HG03280 (cell line): ENCODE results near the gene ITGA5.

Source experiments
- ATAC-seq: cut with Tn5 transposase; IDR thresholded peaks from one replicate; pipeline ENCODE4 v1.9.1; 2021; ENCODE audit warnings: mild to moderate bottlenecking, moderate library complexity; ENCODE audit not compliant: unreplicated experiment

ITGA5 gene

GRCh38 chr12:54373649-54374561 is 45.2 kb downstream of the ITGA5 start:
- no peak for ATAC-seq

- ATAC-seq = no peak
Measured at GRCh38 chr12:54372113-54372806, 46.8 kb downstream of the ITGA5 start.

DNA sequence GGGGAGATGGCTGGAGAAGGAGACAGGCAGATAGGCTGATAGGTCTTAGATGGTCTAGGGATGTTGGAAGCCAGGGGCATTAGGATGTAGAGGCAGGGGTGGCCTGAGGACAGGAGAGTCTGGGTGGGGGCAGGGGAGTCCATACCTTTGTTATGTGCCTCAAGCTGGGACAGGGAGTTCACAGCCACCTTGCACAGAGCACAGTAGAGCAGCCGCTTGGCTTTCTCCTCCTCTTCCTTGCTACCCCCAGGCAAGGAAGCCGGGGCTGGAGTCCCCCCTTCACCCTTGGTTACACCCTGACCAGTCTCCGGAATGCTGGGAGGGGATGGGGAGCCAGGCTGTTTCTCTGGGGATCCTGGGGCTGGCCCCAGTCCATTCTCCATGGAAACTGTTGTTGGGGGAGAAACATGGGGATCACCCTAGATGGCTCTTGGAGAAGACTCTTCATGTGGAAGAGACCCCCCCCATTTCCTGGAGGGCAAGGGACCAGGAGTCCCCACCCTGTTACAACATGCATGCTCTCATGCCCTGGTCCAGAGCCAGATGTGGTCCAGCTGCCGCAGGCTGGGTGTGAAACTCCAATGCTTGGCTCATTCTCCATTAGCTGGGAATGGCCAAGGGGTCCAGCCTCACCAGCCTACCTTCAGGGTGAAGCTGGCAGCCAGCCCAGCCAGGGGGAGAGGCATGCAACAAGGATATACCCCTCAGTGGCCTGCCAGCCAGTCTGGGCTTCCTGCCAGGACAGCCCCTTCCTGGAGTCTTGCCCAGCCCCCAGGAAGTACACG is 47.5 kb downstream of the ITGA5 start:
- no peak for ATAC-seq

- no peak for ATAC-seq
Measured at GRCh38 chr12:54370171-54370730, 48.8 kb downstream of the ITGA5 start.

DNA sequence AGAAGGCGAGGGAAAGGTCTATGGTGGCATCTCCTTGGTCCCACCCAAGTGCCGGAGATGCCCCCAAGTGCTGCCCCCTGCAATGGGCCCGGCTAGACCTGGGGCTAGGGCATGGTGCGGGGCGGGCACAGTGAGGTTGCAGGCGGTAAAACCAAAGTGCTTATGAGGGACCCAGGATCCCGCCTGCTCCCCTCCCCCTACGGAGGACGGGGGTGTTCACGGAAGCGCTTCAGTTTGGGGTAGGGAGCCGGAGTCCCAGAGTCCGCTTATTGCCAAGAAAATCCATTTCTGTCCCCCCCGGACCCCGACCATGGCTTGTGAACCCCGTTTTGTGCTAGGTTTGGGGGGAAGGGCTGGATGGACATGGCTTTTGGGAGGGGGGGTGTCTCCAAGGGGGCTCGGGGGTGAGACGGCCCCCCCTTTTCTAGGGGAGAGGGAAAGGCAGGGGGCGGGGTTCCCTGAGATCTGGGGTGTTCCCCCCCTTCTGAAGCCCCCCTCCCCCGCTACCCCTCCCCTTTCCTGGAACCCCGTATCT is 49.4 kb downstream of the ITGA5 start:
- ATAC-seq = no peak

DNA sequence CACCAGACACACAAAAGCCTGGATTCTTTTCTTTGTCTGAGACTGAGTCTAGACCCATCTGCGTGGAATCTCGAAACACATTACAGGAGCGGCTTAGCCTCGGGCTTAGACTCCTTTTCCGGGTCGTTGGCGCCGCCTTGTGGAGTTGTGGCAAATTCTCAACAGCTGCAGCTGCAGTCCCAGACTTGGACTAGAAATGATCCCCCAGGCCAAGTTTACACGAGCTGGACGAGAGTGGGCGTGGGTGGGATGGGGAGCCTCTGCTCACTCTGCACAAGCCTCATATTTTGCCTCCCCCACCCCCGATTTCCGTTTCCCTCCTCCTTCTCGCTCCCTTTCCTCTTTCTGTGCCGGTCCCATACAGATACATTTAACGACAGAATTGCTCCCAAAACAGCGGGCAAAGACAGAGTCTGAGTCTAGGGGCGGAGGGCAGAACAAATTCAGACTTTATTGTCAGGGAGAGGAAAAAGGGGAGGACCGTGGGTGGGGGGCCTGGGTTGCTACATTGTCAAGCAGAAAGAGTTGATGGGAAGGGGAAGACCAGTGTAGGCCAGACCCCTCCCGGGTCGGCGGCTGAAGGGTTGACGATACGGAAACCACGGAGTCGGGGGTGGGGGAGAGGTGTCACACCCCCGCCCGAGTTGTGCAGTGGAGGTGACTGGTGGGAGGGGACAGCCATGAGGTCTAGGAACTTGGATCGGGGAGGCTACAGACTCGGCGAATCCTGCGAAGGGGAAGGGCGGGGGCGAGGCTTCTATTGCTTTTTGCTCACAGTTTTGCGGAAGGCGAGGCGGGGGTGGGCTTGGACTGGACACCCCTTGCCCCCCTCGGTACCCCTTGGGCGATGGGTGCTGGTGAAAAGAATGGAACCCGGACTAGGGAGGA is 50.1 kb downstream of the ITGA5 start:
- peak; percentile 63 for ATAC-seq

DNA sequence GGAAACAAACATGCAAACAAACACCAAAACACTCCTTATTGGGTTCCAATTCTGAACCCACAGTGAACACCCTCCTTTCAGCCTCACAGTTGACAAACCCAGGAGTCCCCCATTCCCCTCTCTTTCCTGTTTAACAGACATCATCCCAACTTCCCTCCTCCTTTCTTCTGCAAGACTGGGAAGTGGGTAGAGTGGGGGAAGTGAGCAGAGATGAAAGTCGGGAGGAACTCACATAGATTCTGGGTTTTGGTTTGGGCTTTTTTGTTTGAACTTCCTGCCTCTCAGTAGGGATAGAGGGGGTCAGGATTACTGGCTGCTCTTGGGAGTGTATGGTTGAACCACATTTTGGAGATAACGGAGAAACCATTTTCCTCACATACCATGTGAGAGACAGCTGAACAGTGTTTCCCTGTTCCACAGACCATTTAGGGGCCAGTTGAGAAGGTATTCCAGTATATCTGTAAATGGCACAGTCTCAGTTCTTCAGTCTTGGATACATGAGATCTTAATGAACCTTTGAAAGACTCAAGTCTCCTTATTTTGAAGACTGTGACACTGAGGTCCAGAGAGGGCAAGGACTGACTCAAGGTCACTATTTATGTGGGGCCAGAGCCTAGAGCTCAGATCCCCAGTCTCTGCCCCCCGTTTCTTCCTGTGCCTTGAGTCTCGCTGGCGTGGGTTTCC is 50.9 kb downstream of the ITGA5 start:
- peak; percentile 6 for ATAC-seq

- ATAC-seq = no peak
Measured at GRCh38 chr12:54364413-54364812, 54.7 kb downstream of the ITGA5 start, which contains the start of gene GPR84. Gene GPR84 (minus strand): TSS chr12:54364486. CDS start chr12:54363851, 635 bp downstream.

GRCh38 chr12:54363618-54364017 is 55.4 kb downstream of the ITGA5 start:
- ATAC-seq = no peak

GRCh38 chr12:54363047-54363446 is 56.0 kb downstream of the ITGA5 start:
- ATAC-seq = no peak

- no peak for ATAC-seq
Measured at GRCh38 chr12:54360717-54361456, 58.2 kb downstream of the ITGA5 start.

GRCh38 chr12:54359762-54360351 is 59.2 kb downstream of the ITGA5 start:
- ATAC-seq = no peak

- peak; percentile 96 for ATAC-seq
Measured at GRCh38 chr12:54358945-54359761, 59.9 kb downstream of the ITGA5 start.

DNA sequence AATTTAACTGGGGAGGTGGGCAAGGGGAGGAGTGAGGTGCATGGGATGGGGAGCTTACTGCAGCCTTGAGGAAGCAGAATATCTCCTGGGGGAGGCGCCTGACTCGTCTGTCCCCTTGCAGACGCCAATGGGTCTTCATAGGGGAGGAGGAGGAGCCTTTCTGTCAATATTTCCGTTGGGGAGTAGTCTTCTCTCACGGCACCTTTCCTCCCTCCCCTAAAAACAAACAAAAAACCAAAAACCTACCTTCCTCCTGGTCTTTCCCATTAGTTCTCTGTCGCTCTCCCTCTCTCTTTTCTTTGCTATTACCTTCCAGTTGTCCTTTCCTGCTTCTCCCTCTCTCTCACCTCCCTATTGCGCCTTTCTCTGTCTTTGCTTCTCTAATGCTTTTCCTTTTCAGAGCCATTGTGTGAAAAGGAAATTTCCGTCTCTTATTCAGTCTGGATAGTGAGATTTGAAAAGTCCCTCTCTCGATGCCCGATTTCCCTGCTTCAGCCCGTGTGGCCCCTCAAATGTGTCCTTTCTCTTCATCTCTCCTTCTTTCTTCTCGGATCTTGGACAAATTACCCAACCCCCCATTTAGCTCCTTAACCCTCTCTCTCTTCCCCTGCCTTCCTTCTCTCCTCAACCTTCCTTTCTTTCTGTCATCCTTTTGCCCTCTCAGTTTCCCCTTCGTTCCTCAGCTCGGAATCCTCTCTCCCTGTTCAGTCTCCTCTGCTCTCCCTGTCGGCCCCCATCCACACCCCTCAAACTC is 60.7 kb downstream of the ITGA5 start:
- ATAC-seq = no peak

- no peak for ATAC-seq
Measured at GRCh38 chr12:54357506-54358190, 61.4 kb downstream of the ITGA5 start.

GRCh38 chr12:54356951-54357356 is 62.1 kb downstream of the ITGA5 start:
- ATAC-seq = no peak
